Posterior vena cava (tissue), 2 donors: ENCODE results near the gene EFR3B. TPM values are rescaled to one million over a fixed set of nuclear protein-coding genes. Genes with fewer than 3 reads are reported as not detected.

Experiments
- DNase-seq: peaks from one replicate; pipeline ENCODE4 v3.0.0-alpha.2; 2020; ENCODE audit warnings: low spot score
- intact Hi-C, 2 donors: fragments of 100-400 bp; cut with DNase I; formaldehyde crosslinking; loops; one replicate each; pipeline versions ENCODE4 v1.14.1 to v1.14.2; 2022 to 2023
- total RNA-seq, 2 donors: library from RNA; stranded (reverse); fragmentation: NEBNext Ultra II Directional; extraction: Animal tissue kit (Norgen Biotek cat#: 25700); gene quantifications; one replicate each; pipeline ENCODE4 v1.2.1, GENCODE V29; 2021
- donor health status: DM: yes; HTN: yes; CAD: no.
- donor health status: DM: yes; HTN: yes; CAD: no.

EFR3B gene
- total RNA-seq, 2 donors from 2014 or later, result 1.7 TPM

DNA sequence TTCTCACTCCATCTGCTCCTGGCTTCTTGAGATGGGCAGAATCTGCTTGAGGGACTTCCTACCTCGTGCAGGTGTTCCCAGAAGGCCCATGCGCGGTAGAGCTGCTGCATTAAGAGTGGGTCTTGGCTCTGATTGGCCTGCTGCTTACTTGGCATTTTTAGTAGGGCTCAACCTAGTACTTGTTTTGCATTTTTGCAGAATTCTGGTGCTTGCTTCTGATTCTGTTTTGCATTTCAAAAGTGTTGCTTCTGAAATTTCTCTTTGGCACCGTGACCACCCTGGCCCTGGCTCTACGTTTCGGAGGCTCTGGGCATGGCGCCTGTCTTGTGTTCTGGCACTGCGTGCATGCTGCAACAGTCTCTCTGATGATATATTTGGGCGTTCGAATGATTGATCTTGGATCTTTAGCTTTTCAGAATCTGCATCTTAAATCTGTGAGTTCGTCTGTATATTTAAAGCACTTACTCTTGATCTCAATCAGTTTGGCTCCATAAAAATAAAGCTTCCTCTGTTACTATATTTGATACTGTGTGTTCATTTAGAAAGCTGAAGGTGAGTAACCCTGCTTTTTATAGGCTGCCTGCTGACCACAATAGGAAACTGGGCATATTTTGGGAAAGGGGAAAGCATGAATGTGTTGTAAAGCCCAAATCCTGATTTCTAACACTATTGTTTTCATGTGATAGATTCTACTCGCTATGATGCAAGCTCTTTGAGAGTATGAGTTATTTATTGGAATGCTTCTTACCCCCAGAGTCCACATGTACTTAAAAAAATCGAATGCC lies 22.2 kb downstream of the EFR3B start:
- intact Hi-C loops, result no loop called here
- DNase-seq, result no peak

- intact Hi-C loops, result no loop called here
- no peak for DNase-seq
Measured at GRCh38 chr2:25065768-25066167, 23.9 kb downstream of the EFR3B start.

DNA sequence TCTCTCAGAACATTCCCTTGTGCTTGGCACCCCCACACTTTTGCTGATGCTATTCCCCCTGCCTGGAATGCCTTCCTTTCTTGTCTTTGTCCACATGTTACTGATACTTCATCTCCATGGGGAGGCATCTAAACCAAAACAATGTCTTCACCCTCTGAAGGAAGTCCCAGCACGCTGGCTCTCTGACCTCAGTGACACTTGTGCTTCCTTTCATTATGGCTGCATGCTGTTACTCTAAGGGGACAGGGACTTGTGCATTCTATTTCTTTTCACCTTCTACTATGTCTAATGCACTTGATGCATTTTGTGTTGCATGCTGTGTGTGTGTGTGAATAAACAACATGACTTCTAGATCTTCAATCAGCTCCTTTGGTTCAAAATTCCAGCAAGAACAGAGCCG lies 24.6 kb downstream of the EFR3B start:
- intact Hi-C loops, result no loop called here
- DNase-seq, result no peak

GRCh38 chr2:25068217-25068616 lies 26.3 kb downstream of the EFR3B start:
- peak; percentile 1 for DNase-seq
- intact Hi-C loops, result no loop called here

GRCh38 chr2:25071966-25072365 lies 30.1 kb downstream of the EFR3B start:
- no peak for DNase-seq
- intact Hi-C loops, result no loop called here

DNA sequence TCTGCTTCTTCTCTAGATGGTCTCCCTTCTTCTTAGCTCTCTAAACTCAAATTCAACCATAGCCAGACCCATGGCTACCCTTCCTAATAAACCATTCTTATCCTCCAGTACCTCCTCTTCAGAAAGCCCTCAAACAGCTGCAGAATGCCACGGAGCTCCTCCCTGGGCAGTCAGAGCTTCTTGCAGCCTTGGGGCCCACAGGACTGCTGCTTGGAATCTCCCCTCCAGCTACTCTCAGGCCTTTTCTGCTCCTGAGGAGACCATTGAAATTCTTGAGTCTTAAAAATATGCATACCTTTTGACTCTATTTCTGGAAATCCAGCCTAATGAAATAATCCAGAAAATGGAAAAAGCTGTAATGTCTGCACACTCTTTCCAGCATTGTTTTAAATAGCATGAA lies 30.7 kb downstream of the EFR3B start:
- intact Hi-C loops, result loop anchor here in 1 of 2 donors (1.0 kb wide), 1 partner anchor 18 kb away; no protein-coding TSS in a partner anchor
- no peak for DNase-seq

GRCh38 chr2:25073025-25073424 lies 31.1 kb downstream of the EFR3B start:
- intact Hi-C loops, result loop anchor here in 1 of 2 donors (1.0 kb wide), 1 partner anchor 17 kb away; no protein-coding TSS in a partner anchor
- no peak for DNase-seq

DNA sequence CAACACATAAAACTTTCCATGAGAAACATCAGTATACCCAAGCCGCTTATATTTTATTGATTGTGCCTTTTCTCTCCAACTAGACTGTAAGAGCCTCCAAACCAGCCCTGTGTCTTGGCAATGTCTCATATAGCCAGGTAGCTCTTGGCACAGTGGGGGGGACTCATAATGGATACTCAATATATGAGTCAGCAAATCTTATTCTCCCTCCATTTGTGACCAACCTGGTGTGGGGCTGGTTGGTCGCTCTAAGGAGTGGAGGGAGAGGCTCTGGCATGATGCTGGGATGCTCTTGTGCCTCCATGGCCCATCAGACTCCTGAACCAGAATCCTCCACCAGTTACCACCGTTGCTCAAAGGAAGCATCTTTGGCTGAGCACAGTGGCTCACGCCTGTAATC lies 32.0 kb downstream of the EFR3B start:
- DNase-seq, result no peak
- intact Hi-C loops, result loop anchor here in 1 of 2 donors (1.0 kb wide), 1 partner anchor 16 kb away; no protein-coding TSS in a partner anchor

DNA sequence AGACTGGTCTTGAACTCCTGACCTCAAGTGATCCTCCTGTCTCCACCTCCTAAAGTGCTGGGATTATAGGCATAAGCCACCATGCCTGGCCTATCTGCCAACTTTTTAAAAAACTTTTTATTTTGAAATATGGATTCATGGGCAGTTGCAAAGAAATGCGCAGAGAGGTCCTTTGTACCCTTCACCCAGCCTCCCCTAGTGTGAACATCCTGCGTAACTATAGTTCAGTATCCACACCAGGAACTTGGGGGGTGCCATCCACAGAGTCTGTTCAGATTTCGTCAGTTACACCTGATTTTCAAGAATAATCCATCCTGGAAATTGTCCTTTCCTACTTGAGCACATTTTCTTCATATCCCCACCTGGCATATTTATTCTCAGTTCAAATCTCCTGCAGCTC lies 33.0 kb downstream of the EFR3B start:
- intact Hi-C loops, result no loop called here
- DNase-seq, result no peak

- intact Hi-C loops, result no loop called here
- DNase-seq, result no peak
Measured at GRCh38 chr2:25076749-25077148, 34.9 kb downstream of the EFR3B start.

DNA sequence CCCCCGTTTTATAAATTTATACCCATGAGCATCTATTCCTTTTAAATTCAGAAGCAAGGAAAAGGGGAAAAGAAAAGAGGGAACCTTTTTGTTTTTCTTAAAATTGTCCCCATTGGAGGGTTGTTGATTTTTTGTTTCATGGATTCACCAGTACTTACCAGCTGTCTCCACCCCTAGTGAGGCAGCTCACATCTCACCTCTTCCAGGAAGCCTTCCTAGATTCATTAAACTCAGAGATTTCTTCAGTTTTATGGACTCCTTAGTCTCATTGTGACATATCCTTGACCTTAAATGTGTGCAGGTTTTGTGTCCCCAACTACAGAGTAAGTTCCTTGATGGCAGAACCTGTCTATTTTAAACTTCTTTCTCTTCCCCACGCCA lies 35.9 kb downstream of the EFR3B start:
- intact Hi-C loops, result no loop called here
- DNase-seq, result no peak

- intact Hi-C loops, result no loop called here
- DNase-seq, result no peak
Measured at GRCh38 chr2:25078170-25079049, 36.5 kb downstream of the EFR3B start.

DNA sequence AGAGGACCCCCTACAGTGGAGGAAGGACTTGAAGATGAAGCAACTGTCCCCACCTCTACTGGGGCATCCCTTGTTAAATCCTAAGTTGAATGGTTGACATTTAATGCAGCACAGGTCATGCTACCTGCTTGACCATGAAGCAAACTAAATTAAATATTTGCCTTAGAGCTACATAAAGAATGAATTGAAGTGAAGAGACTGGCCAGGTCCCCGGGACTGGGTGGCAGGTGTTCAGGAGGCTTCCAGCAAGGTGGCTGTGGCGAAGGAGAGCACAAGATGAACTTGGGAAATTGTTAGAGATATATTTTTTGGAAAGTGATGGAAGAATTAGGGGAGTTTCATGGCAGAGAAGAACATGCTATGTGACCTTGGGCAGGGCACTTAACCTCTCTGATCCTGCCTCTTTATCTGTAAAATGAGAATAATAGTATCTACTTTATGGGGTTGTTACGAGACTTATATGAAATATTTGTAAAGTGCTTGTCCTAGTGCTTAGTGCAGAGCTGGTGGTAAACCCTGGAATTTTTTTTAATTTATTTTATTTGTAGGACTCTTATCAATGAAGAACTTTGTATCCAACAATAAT lies 37.3 kb downstream of the EFR3B start:
- no peak for DNase-seq
- intact Hi-C loops, result no loop called here

- peak; percentile 30 for DNase-seq
- intact Hi-C loops, result no loop called here
Measured at GRCh38 chr2:25081237-25081790, 39.4 kb downstream of the EFR3B start.

GRCh38 chr2:25082002-25082622 lies 40.2 kb downstream of the EFR3B start:
- intact Hi-C loops, result no loop called here
- peak; percentile 64 for DNase-seq

- no peak for DNase-seq
- intact Hi-C loops, result no loop called here
Measured at GRCh38 chr2:25085761-25086560, 44.1 kb downstream of the EFR3B start.

DNA sequence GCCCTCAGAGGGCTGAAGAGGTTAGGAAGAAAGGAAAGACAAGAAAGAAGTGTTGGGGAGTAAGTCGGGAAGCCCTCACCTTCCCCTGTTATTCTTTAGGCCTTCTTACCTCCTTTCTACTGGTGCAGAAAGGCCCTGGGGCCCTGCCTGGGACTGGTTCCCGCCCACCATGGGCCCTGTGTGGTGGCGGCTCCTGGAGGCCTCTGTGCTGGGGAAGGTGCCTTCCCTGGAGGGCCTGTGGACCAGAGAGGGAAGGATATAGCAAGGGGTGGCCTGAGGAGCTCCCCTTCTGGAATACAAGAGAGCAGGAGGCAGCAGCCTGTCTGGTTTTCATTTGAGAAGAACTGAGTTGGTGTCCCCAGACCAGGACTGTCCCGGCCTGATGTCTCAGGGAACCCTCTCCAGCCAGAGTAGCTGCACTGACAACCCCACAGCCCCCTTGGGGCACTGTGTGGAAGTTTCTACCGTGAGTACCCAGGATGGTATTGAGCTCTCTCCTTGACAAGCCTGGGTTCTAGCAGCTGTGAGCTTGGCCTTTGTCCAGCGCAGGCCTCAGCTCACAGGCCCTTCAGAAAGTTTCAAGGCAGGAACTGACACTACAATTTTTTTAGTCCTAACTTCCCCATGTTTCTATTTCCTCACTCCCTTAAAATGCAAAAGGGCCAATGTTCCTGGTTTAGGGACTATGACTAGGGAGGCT lies 47.1 kb downstream of the EFR3B start:
- DNase-seq, result no peak
- intact Hi-C loops, result no loop called here
